G401 (cell line): ENCODE measurements around the gene GNLY. TPM values are rescaled to one million over a fixed set of nuclear protein-coding genes. Genes with fewer than 3 reads are reported as not detected.
A peak's percentile ranks its signal among the peaks of the same experiment; 100 is the strongest.
"Not testable (repeated sequence)": the region's sequence is repeated elsewhere in the genome, so short reads cannot be mapped to it uniquely, and the experiment has no call there.

Experiments
- DNase-seq: peaks from one replicate; pipeline ENCODE4 v3.0.0-alpha.2; 2015; ENCODE audit warnings: low spot score
- in situ Hi-C: cut with HindIII; loops from 2 replicates; pipeline ENCODE4 v1.10.0; 2016; ENCODE audit warnings: low sequenced_read_pairs, mixed read lengths
- total RNA-seq: library from RNA; depleted of rRNA; stranded (reverse); fragments of >200 nt; shearing (Covaris generic); gene quantifications from 2 replicates; pipeline ENCODE4 v1.2.3, GENCODE V29; 2014

GNLY gene
- total RNA-seq, 1 experiment from 2014 or later: not detected

DNA sequence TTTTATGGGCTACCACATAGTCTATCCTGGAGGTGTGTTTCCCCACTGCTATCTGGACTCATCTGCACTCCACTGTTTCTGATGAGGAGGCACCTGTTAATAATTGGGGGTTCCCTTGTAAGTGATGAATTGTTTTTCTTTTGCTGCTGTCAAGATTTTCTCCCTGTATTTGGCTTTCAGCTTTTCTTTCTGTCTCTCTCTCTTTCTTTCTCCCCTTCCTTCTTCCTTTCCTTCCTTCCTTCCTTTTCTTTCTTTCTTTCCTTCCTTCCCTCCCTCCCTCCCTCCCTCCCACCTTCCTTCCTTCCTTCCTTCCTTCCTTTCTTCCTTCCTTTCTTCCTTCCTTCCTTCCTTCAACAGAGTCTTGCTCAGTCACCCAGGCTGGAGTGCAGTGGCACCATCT lies 9.2 kb downstream of the GNLY start:
- in situ Hi-C loops: loop anchor here (25.0 kb wide), 1 partner anchor 109 kb away; no protein-coding TSS in a partner anchor
- DNase-seq: no peak

DNA sequence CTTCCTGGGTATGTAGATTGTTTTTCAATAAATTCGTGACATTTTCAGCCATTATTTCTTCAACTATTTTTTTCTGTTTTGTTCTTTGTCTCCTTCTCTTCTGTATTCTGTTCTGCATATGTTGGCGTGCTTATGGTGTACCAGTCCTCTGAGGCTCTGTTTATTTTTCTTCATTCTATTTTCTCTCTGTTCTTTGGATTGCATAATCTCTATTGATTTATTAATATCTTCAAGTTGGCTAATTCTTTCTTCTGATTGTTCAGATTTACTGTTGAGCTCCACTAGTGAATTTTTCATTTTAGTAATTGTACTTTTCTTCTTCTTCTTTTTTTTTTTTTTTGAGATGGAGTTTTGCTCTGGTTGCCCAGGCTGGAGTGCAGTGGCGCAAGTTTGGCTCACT lies 9.9 kb downstream of the GNLY start:
- in situ Hi-C loops: loop anchor here (25.0 kb wide), 1 partner anchor 108 kb away; no protein-coding TSS in a partner anchor
- DNase-seq: no peak

DNA sequence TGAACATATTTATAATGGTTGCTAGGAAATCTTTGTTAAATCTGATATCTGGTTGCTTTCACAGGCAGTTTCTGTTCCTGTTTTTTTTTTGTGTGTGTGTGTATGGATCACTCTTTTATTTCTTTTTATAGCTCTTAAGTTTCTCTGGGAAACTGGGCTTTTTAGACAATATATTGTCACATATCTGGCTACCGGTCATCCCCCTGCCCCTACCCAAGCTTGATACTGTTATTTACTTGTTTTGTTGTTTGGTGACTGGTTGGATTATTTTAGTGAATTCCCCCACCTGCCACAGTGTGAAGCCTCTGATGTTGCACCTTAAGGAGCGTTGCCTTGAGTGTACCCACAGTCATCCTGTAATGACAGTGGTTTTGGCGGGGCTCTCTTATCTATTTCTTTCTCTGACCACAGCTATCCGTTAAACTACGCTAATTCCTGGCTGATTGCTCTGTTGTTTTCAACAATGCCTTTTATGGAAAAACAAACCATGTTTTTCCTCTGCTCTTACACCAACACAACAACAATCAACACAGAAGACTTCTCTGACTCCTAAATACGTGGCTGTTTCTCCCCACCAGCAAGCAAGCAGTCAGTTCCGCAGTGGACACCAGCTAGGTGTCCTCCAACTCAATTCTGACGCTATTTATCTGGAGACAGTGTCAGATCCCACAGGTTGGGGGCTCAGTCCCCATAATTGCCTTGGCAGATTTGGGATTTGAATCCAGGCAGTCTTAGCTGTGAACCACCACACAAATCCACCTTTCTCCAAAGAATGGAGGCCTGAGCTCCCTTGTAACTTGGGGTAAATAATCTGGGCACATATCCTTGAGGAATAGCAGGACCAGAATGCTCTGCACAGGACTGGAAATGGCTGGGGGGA lies 10.9 kb downstream of the GNLY start:
- DNase-seq: no peak
- in situ Hi-C loops: loop anchor here (5.0 to 25.0 kb wide), 2 partner anchors 48 to 107 kb away; no protein-coding TSS in a partner anchor

DNA sequence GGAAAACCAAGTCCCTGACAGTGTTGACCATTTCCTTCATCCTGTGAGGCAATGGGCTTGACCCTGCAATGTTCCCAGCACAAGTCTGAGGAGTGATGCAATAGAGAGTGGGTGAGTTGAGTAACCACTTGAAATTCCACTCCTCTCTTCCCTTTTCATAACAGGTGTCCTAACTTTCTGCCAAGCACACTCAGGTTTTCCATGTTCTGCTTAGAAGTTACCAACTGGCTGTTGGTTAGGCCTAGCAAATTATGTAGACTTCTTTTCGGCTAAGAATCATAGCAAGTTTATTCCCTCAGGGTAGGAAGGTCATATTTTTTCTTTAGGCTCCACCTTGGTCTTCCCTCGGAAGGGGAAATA lies 11.5 kb downstream of the GNLY start:
- no peak for DNase-seq
- in situ Hi-C loops: loop anchor here (5.0 to 25.0 kb wide), 2 partner anchors 48 to 107 kb away; no protein-coding TSS in a partner anchor

GRCh38 chr2:85706063-85706462 lies 11.9 kb downstream of the GNLY start:
- in situ Hi-C loops: loop anchor here (5.0 to 25.0 kb wide), 2 partner anchors 49 to 106 kb away; no protein-coding TSS in a partner anchor
- no peak for DNase-seq

GRCh38 chr2:85706599-85707296 lies 12.6 kb downstream of the GNLY start:
- DNase-seq: no peak
- in situ Hi-C loops: loop anchor here (5.0 to 25.0 kb wide), 2 partner anchors 49 to 106 kb away; no protein-coding TSS in a partner anchor

GRCh38 chr2:85707304-85707703 lies 13.1 kb downstream of the GNLY start:
- in situ Hi-C loops: loop anchor here (5.0 to 25.0 kb wide), 2 partner anchors 50 to 105 kb away; no protein-coding TSS in a partner anchor
- DNase-seq: peak; percentile 79

- no peak for DNase-seq
- in situ Hi-C loops: loop anchor here (5.0 to 25.0 kb wide), 2 partner anchors 51 to 104 kb away; no protein-coding TSS in a partner anchor
These were observed 14.5 kb downstream of the GNLY start for GRCh38 chr2:85708641-85709040.

GRCh38 chr2:85709401-85709811 lies 15.2 kb downstream of the GNLY start:
- DNase-seq: no peak
- in situ Hi-C loops: loop anchor here (5.0 to 25.0 kb wide), 2 partner anchors 52 to 103 kb away; no protein-coding TSS in a partner anchor

DNA sequence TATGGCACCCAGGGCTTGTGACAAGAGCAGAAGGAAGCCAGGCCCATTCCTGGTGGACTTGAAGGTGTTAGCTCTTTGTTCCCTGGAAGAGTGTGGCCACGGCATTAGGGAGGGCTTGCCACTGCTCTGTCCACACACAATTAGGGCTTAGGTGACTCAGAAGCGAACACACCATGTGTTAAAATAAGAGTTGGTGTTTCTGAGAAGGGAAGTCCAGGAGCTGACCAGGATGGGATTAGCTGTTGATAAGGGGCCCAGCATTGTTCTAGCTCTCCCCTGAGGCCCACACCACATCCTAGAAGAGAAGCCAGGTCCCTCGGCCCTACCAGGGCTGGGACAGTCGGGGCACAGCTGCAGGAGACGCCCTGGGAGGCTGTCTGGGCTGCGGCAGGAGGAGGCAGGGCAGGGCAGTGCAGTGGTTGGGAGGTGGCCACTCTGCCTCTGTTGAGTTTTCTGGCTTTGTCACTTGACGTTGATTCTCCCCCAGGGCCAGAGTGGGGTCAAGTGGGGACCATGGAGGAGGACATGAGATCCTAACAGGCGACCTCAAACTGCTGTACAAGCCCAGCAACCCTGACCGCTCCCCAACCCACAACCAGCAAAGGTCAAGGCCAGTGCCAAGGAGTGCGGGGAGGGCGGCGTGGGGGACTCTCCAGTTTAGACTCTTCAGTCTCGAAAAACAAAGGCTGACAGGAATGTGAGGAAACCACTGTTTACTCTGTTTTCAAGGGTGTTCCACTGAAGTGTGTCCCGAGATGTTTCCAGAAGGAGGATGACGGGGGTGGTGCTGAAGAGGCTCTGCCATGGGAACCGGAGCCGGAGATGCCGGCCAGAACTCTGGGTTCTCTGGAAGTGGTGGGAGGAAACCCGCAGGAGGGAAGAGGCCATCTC lies 16.8 kb downstream of the GNLY start:
- no peak for DNase-seq
- in situ Hi-C loops: loop anchor here (25.0 kb wide), 1 partner anchor 101 kb away; no protein-coding TSS in a partner anchor

GRCh38 chr2:85711578-85712060 lies 17.5 kb downstream of the GNLY start:
- in situ Hi-C loops: loop anchor here (25.0 kb wide), 1 partner anchor 101 kb away; no protein-coding TSS in a partner anchor
- DNase-seq: no peak

- in situ Hi-C loops: loop anchor here (25.0 kb wide), 1 partner anchor 100 kb away; no protein-coding TSS in a partner anchor
- DNase-seq: no peak
These were observed 18.2 kb downstream of the GNLY start for GRCh38 chr2:85712336-85712735.

GRCh38 chr2:85712849-85713612 lies 18.9 kb downstream of the GNLY start:
- in situ Hi-C loops: loop anchor here (25.0 kb wide), 1 partner anchor 99 kb away; no protein-coding TSS in a partner anchor
- DNase-seq: no peak

GRCh38 chr2:85713836-85714235 lies 19.7 kb downstream of the GNLY start:
- in situ Hi-C loops: loop anchor here (25.0 kb wide), 1 partner anchor 98 kb away; no protein-coding TSS in a partner anchor
- DNase-seq: no peak

DNA sequence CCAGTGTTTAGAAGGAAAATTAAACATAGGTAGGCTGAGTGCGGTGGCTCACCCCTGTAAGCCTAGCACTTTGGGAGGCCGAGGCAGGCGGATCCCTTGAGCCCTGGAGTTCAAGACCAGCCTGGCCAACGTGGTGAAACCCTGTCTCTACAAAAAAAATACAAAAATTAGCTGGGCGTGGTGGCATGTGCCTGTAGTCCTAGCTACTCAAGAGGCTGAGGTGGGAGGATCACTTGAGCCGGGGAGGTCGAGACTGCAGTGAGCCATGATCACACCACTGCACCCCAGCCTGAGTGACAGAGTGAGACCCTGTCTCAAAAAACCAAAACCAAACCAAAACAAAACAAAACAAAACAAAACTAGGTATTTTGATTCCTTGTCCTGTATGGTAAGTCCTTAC lies 20.3 kb downstream of the GNLY start:
- DNase-seq: not testable (repeated sequence)
- in situ Hi-C loops: loop anchor here (25.0 kb wide), 1 partner anchor 98 kb away; no protein-coding TSS in a partner anchor

DNA sequence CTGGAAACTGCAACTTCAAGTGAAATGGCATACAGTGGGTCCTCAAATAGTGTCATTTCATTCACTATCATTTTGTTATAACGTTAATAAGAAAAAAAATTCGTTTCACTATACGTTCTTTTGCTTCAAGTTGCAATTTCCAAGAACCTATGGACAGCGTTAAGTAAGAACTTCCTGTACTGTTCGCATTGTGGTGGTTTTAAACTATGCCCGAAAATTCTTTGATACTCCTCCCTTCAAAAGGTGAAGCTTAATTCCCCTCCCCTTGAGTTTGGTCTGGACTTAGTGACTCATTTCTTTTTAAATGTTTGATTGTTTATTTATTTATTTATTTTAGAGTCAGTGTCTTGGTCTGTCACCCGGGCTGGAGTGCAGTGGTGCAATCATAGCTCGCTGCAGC lies 20.7 kb downstream of the GNLY start:
- in situ Hi-C loops: loop anchor here (25.0 kb wide), 1 partner anchor 97 kb away; no protein-coding TSS in a partner anchor

DNA sequence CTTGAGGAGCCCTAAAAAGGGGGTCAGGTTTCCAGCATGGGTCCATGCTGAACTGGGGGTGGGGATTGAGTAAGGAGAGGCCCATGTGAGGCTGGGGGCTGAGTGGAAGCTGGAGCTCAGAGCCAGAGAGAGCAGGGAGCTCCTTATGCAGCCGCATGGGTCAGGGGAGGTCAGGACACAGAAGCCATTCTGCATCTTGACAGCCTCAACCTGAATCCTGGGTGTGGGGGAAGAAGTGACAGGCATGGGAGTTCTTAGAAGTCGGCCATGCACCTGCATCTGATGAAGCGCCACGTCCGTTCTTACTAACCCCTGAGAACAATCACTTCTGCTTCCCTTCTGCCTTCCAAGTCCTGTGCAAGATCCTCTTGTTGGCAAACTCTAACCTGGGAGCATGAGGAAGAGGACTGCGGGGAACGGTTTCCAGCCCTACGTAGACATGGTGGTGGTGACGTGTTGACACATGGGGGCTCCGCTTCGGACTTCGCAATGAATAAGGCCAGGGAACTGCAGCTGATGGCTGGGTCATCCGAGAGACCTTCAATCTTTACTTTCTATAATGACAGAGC lies 22.3 kb downstream of the GNLY start:
- in situ Hi-C loops: loop anchor here (25.0 kb wide), 1 partner anchor 96 kb away; no protein-coding TSS in a partner anchor
- DNase-seq: no peak

More for the DNA sequence above, 20.7 kb downstream of the GNLY start:
- no peak for DNase-seq
